Astrocyte of the hippocampus (primary cell): ENCODE data around the gene CENPH.
"Not testable (repeated sequence)": the region's sequence is repeated elsewhere in the genome, so short reads cannot be mapped to it uniquely, and the experiment has no call there.

ENCODE experiments used
- DNase-seq: peaks from one replicate; pipeline ENCODE4 v3.0.0; 2011; ENCODE audit warnings: low read depth, low spot score

The CENPH gene

GRCh38 chr5:69209602-69210001, 20.2 kb downstream of the CENPH start:
- DNase-seq: peak; percentile 3

DNA sequence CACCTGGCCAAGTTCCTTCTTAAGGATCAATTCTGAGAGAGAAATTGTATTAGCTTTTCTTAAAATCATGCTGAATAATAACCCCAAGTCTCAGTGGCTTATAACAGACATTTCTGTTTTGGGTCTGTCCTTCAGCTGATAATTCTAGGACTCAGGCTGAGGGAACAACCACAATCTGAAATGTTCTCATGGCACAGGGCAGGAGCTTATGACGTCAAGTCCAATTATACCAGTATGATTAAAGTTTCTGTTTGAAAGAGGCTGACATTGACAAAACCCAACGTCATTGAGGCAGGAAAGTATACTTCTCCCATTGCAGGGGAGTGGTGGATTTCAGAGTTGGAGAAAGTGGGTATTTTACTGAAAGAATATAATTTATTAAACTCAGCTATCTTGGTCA, 21.8 kb downstream of the CENPH start:
- DNase-seq: no peak

GRCh38 chr5:69212022-69212421, 22.6 kb downstream of the CENPH start:
- no peak for DNase-seq

- DNase-seq: no peak
Observed at GRCh38 chr5:69213513-69214215, 24.3 kb downstream of the CENPH start.

- DNase-seq: no peak
Observed at GRCh38 chr5:69217151-69217511, 27.7 kb downstream of the CENPH start.

DNA sequence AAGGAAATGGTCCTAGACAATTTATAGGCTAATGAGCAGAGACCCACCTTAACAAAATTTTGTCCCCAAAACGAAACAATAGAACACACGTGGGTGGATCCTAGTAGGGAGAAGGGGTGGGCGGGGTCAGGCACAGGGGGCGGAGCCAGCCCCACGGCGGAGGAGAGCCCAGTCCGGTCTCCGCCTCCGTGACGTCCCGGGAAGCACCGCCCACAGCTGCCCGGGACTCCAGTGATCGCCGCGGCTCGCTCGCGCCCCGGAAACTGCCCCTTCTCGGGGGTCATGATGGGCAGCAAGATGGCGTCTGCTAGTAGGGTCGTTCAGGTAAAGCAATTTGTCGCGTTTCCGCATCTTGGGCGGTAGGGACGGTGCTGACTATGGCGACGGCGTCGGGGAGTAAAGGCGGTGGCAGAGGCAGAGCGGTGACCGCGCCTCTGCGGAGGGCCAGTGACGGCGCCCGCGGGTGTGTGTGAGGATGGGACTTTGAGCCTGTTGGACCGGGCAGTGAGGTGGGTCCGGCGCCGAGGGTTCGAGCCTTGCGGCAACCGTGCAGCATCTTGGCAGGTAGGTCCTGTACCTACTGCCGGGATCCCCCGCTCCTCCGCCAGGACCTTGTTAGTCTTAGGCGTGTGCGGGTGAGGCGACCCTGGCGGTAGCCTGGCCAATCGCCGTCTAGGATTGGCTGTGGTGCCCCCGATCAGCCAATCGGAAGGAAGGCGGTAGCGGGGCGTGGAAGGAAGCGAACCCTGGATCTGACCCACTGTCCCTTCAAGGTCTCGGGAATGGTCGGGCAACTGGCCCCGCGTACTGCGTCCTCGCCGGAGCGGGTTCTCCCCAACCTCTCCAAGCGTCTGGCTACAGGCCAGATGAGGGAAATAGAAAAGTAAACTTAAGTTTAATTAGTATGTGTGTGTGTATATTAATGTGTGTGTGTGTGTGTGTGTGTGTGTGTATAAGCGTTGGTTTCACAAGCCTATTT, 28.5 kb downstream of the CENPH start:
- peak; percentile 98 for DNase-seq

DNA sequence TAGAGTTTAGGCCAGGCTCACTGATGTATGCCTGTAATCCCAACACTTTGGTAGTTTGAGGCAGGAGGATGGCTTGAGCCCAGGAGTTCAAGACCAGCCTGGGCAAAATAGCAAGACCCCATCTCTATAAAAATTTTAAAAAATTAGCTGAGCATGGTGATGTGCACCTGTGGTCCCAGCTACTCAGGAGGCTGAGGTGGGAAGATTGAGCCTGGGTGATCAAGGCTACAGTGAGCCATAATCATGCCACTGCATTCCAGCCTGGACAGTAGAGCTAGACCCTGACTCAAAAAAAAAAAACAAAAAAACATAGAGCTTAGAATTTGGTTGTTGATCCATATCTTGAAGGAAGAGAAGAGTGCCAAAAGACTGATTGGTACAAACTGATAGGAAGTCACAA, 30.6 kb downstream of the CENPH start:
- DNase-seq: no peak

DNA sequence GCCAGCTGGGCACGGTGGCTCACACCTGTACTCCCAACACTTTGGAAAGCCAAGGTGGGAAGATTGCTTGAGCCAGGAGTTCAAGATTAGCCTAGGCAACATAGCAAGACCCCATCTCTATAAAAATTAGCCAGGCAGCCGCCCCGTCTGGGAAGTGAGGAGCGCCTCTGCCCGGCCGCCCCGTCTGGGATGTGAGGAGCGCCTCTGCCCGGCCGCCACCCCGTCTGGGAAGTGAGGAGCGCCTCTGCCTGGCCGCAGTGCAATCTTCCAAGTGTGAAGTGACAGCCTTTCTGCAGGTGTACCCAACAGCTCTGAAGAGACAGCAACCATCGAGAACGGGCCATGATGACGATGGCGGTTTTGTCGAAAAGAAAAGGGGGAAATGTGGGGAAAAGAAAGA, 31.0 kb downstream of the CENPH start:
- DNase-seq: not testable (repeated sequence)

- DNase-seq: not testable (repeated sequence)
Observed at GRCh38 chr5:69220833-69221232, 31.4 kb downstream of the CENPH start.

DNA sequence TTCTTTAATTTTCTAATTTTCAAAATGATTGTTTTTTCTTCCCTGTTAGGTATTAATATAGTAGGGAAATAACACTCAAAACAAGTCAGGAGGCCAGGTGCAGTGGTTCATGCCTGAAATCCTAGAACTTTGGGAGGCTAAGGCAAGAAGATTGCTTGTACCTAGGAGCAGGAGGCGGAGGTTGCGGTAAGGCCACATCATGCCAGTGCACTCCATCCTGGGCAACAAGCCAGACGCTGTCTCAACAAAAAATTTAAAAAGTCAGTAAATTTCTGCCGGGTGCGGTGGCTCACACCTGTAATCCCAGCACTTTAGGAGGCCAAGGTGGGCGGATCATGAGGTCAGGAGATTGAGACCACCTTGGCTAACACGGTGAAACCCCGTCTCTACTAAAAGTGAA, 35.1 kb downstream of the CENPH start:
- no peak for DNase-seq

GRCh38 chr5:69225860-69226259, 36.5 kb downstream of the CENPH start:
- DNase-seq: no peak

DNA sequence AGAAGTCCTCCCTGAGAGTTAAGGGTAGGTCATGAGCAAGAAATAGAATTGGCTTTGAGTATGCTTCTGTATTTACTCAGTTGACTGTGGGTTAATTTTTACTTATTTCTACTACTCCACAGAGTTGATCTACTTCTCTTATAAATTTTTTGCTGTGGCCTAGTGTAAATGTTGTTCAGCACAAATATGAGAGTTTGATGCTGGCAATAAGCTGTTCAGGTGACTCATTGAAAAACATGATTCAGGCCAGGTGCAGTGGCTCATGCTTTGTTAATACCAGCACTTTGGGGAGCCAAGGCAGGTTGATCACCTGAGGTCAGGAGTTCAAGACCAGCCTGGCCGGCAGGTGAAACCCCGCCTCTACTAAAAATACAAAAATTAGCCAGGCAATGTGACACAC, 40.8 kb downstream of the CENPH start:
- DNase-seq: no peak

- no peak for DNase-seq
Observed at GRCh38 chr5:69231281-69231680, 41.9 kb downstream of the CENPH start.

DNA sequence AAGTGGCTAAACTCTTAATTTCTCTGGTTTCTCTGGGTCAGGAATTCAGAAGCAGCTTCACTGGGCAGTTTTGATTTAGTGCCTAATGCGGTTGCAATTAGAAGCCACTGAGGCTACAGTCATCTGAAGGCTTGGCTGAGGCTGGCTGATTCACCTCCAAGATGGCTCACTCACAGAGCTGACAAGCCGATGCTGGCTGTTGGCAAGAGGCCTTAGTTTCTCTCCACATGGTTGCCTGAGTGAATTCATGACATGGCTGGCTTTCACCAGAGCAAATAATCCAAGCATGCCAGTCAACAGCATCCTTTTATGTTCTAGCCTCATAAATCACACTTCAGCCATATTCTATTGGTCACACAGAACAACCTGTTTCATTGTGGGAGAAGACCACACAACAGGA, 42.5 kb downstream of the CENPH start:
- peak; percentile 34 for DNase-seq

DNA sequence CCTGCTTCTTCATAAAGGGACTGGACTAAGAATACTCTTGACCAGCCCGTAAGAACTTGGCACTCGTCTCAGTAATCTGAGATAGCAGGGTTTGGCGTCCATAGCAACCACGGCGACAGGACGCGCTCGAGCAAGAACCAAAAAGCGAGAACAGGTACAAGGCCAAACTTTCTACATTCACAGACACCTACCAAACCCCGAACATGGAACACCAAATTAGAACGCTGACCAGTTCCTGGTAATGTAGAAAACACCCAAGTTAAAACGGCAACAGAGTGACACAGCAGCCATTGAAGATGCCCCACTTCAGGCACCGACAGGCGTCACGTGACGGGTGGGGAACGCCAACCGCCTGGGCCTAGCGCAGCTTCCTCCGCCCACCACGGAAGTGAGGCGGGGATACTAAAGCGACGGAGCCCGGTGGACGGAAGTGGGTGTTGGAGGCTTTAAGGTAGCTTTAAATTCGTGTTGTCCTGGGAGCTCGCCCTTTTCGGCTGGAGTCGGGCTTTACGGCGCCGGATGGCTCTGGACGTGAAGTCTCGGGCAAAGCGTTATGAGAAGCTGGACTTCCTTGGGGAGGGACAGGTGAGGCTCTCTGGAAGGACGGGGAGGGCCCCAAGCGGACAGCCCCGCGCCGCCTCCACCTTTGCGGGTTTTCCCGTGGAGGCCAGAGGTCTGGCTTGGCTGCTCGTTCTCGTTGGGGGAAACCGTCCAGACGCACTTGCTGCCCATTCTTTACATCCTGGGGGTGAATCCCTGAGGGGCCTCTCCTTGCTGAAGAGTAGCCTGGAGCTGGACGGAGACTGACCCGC, 45.3 kb downstream of the CENPH start, which contains the start of gene CDK7:
Gene CDK7 (plus strand): TSS at position 430 of the 812 bp plus-strand sequence. CDS start 90 bp downstream, at position 520.
- peak; percentile 96 for DNase-seq

GRCh38 chr5:69236733-69237132, 47.4 kb downstream of the CENPH start:
- not testable (repeated sequence) for DNase-seq

DNA sequence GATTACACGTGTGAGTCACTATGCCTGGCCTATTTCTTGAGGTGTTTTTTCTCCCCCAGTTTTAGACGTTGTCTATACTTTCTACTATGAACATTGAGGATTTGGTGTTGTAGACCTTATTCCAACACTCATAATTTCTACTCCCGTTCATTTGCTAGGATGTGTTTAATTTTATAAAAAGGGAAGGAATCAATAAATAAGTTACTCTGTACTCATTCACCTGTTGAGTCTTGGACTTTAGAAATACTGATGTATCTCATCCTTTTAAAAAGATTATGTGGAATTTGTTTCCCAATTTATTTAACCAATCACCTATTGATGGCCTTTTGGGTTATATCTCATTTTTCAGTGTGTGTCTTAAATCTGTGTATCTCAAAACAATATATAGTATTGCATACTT, 48.5 kb downstream of the CENPH start:
- no peak for DNase-seq

DNA sequence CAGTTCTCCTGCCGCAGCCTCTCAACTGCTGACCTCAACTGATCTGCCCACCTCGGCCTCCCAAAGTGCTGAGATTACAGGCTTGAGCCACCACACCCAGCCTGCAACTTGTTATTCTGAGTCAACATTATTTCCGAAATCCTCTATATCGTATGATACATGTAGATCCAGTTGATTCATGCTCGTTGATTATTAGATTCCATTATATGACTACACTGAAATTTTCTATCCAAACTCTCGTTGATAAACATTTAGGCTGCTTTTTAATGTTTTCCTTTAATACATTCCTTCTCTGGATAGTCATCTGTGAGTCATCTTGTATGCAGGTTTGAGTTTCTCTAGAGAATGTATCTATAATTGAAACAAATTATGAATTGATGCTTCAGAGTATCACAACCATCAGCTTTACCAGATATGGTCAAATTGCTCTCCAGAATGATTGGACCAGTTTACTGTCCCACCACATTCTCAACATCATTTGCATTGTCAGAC, 49.4 kb downstream of the CENPH start:
- peak; percentile 54 for DNase-seq

- no peak for DNase-seq
Observed at GRCh38 chr5:69242215-69242927, 53.0 kb downstream of the CENPH start.

GRCh38 chr5:69245031-69245430, 55.6 kb downstream of the CENPH start:
- DNase-seq: no peak

DNA sequence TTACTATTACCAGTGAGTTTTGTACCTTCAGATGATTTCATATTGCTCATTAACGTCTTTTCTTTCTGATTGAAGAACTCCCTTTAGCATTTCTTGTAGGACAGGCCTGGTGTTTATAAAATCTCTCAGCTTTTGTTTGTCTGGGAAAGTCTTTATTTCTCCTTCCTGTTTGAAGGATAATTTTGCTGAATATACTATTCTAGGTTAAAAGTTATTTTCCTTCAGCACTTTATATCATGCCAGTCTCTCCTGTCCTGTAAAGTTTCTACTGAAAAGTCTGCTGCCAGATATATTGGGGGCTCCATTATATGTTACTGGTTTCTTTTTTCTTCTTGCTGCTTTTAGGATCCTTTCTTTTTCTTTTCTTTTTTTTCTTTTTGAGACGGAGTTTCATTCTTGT, 58.6 kb downstream of the CENPH start:
- no peak for DNase-seq
